GM18517 (cell line): ENCODE measurements around the gene OR4E2.
"Not testable (repeated sequence)": the region's sequence is repeated elsewhere in the genome, so short reads cannot be mapped to it uniquely, and the experiment has no call there.

ENCODE experiments used
- ATAC-seq: cut with Tn5 transposase; IDR thresholded peaks from one replicate; pipeline ENCODE4 v1.9.1; 2021; ENCODE audit warnings: mild to moderate bottlenecking, moderate library complexity; ENCODE audit not compliant: unreplicated experiment

OR4E2 gene

GRCh38 chr14:21653331-21653885 is at the start of gene OR4E2:
Gene OR4E2 (plus strand): TSS chr14:21653835. CDS start chr14:21665083, 11,248 bp downstream.
- ATAC-seq, result no peak

- no peak for ATAC-seq
Observed at GRCh38 chr14:21612324-21612723, 41.3 kb upstream of the OR4E2 start.

GRCh38 chr14:21614240-21614639 is 39.4 kb upstream of the OR4E2 start:
- ATAC-seq, result no peak

- ATAC-seq, result no peak
Observed at GRCh38 chr14:21617614-21618013, 36.0 kb upstream of the OR4E2 start.

GRCh38 chr14:21626491-21627230 is 27.0 kb upstream of the OR4E2 start:
- no peak for ATAC-seq

- ATAC-seq, result not testable (repeated sequence)
Observed at GRCh38 chr14:21630503-21630902, 23.1 kb upstream of the OR4E2 start.

GRCh38 chr14:21631084-21631483 is 22.6 kb upstream of the OR4E2 start:
- ATAC-seq, result no peak

GRCh38 chr14:21634840-21635239 is 18.8 kb upstream of the OR4E2 start, which contains the start of gene OR10G2:
Gene OR10G2 (minus strand): TSS chr14:21634940. CDS start chr14:21634842, 98 bp downstream.
- no peak for ATAC-seq

GRCh38 chr14:21642683-21643082 is 11.0 kb upstream of the OR4E2 start:
- no peak for ATAC-seq

GRCh38 chr14:21643407-21643806 is 10.2 kb upstream of the OR4E2 start:
- ATAC-seq, result no peak

GRCh38 chr14:21647380-21647779 is 6.3 kb upstream of the OR4E2 start:
- no peak for ATAC-seq

GRCh38 chr14:21652209-21652808 is 1.3 kb upstream of the OR4E2 start:
- ATAC-seq, result no peak

GRCh38 chr14:21654215-21654614 is 580 bp downstream of the OR4E2 start:
- no peak for ATAC-seq

GRCh38 chr14:21656980-21657379 is 3.3 kb downstream of the OR4E2 start:
- no peak for ATAC-seq

- no peak for ATAC-seq
Observed at GRCh38 chr14:21668377-21668776, 14.7 kb downstream of the OR4E2 start.

GRCh38 chr14:21669284-21669683 is 15.6 kb downstream of the OR4E2 start:
- ATAC-seq, result no peak

- no peak for ATAC-seq
Observed at GRCh38 chr14:21671371-21671770, 17.7 kb downstream of the OR4E2 start.

- no peak for ATAC-seq
Observed at GRCh38 chr14:21672116-21672515, 18.5 kb downstream of the OR4E2 start.

GRCh38 chr14:21673718-21674117 is 20.1 kb downstream of the OR4E2 start, which contains the start of gene OR4E1:
Gene OR4E1 (minus strand): TSS chr14:21673818. CDS start chr14:21670935, 2,883 bp downstream.
- ATAC-seq, result no peak

- no peak for ATAC-seq
Observed at GRCh38 chr14:21675566-21675965, 21.9 kb downstream of the OR4E2 start.

GRCh38 chr14:21680072-21680471 is 26.4 kb downstream of the OR4E2 start:
- ATAC-seq, result no peak

- ATAC-seq, result no peak
Observed at GRCh38 chr14:21686468-21686867, 32.8 kb downstream of the OR4E2 start.
